ENCODE measurements around the gene MOCS3. TPM values are rescaled to one million over a fixed set of nuclear protein-coding genes. Genes with fewer than 3 reads are reported as not detected.

The MOCS3 gene
- total and polyA plus RNA-seq, 2 of the 13 experiments (the other 11 are each of a cell fraction or from before 2014, with no cell fraction given): 3.7 to 8.4 TPM

GRCh38 chr20:50930139-50930975, 28.3 kb upstream of the MOCS3 start (continued):
- TF ChIP-seq ZNF318 (CRISPR knock-in tag; IDR thresholded peaks at IDR 0.05) (no peak), ZNF607 (CRISPR knock-in tag; IDR thresholded peaks at IDR 0.05; ENCODE audit: borderline replicate concordance) (0 out of 2 replicates have a peak, but pooled peaks have one; percentile 43), MED1 (CRISPR knock-in tag; IDR thresholded peaks at IDR 0.05) (no peak), GATAD2A (CRISPR knock-in tag; IDR thresholded peaks at IDR 0.05) (no peak), ZNF562 (CRISPR knock-in tag; IDR thresholded peaks at IDR 0.05; ENCODE audit: borderline replicate concordance) (no peak), KLF11 (CRISPR knock-in tag; IDR thresholded peaks at IDR 0.05) (no peak), HNF4G (IDR thresholded peaks at IDR 0.05; ENCODE audit: borderline replicate concordance, low read depth, low read length) (no peak), HNF4G (CRISPR knock-in tag; IDR thresholded peaks at IDR 0.05; ENCODE audit: borderline replicate concordance, low read depth) (no peak), ETV6 (CRISPR knock-in tag; conservative IDR thresholded peaks at IDR 0.05) (peak; percentile 58; the same call in 1 of the 2 replicates), CBFB (CRISPR knock-in tag; IDR thresholded peaks at IDR 0.05) (no peak), KDM2A (CRISPR knock-in tag; IDR thresholded peaks at IDR 0.05; ENCODE audit: borderline replicate concordance, low read depth) (0 out of 2 replicates have a peak, but pooled peaks have one; percentile 23), ZNF18 (CRISPR knock-in tag; IDR thresholded peaks at IDR 0.05; ENCODE audit: insufficient replicate concordance) (no peak), ZFY (CRISPR knock-in tag; IDR thresholded peaks at IDR 0.05) (peak; percentile 54), ZNF850 (CRISPR knock-in tag; conservative IDR thresholded peaks at IDR 0.05) (0 out of 2 replicates have a peak, but pooled peaks have one; percentile 78), GLI4 (CRISPR knock-in tag; IDR thresholded peaks at IDR 0.05; ENCODE audit: borderline replicate concordance) (no peak)
- TF ChIP-seq, protein P1, sequence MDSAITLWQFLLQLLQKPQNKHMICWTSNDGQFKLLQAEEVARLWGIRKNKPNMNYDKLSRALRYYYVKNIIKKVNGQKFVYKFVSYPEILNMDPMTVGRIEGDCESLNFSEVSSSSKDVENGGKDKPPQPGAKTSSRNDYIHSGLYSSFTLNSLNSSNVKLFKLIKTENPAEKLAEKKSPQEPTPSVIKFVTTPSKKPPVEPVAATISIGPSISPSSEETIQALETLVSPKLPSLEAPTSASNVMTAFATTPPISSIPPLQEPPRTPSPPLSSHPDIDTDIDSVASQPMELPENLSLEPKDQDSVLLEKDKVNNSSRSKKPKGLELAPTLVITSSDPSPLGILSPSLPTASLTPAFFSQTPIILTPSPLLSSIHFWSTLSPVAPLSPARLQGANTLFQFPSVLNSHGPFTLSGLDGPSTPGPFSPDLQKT (CRISPR knock-in tag; IDR thresholded peaks at IDR 0.05; ENCODE audit: borderline replicate concordance): no peak
- TF ChIP-seq, protein P2, sequence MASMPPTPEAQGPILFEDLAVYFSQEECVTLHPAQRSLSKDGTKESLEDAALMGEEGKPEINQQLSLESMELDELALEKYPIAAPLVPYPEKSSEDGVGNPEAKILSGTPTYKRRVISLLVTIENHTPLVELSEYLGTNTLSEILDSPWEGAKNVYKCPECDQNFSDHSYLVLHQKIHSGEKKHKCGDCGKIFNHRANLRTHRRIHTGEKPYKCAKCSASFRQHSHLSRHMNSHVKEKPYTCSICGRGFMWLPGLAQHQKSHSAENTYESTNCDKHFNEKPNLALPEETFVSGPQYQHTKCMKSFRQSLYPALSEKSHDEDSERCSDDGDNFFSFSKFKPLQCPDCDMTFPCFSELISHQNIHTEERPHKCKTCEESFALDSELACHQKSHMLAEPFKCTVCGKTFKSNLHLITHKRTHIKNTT (CRISPR knock-in tag; IDR thresholded peaks at IDR 0.05): no peak

Measured in HepG2 (cell line).